Measurements from ENCODE around the gene GPR160.
"Not testable (repeated sequence)": the region's sequence is repeated elsewhere in the genome, so short reads cannot be mapped to it uniquely, and the experiment has no call there.

Gene GPR160, protein sequence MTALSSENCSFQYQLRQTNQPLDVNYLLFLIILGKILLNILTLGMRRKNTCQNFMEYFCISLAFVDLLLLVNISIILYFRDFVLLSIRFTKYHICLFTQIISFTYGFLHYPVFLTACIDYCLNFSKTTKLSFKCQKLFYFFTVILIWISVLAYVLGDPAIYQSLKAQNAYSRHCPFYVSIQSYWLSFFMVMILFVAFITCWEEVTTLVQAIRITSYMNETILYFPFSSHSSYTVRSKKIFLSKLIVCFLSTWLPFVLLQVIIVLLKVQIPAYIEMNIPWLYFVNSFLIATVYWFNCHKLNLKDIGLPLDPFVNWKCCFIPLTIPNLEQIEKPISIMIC

DNA sequence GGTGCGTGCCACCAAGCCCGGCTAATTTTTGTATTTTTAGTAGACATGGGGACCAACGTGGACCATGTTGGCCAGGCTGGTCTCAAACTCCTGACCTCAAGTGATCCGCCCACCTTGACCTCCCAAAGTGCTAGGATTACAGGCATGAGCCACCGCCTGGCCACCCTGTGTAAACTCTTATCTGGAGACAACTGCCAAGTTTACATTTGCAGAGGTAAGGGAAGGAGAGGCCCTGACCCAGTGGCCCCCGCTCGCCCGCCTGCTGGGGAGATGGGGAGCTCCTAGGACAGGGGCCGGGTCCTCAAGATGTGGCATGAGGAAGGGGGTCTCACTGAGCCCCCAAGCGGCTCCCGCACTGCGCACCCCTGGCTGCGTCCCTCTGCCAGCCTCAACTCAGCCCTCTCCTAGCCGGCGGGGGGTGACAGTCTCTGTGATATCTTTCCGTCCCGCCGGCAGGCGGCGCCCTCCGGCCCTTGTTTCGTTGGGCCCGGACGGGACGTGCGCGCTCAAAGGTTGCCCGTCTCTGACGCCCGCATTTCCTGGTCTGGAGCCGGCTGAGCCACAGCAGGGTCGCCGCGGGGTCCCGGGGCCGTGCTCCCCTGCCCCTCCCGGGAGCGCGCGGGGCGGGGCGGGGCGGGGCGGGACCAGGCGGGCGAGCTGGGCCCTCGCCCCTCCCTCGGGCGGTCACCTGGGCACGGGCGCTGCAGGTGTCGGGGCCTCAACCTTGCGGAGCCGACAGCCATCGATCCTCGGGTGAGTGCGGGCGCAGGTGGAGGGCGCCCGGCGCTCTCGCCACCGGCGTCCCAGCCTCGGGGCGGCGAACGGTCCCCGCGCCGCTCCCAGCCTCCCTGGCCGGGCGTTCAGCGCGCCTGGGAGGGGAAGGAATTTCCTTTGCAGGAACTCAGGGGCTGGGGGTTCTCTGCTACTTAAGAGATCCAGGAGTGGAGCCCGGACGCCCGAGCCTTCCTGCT is at the start of gene GPR160:
Gene GPR160 (plus strand): TSS at position 533 of the 971 bp plus-strand sequence. CDS start 45,978 bp downstream, outside the sequence.
- DNase-seq, result no peak

DNA sequence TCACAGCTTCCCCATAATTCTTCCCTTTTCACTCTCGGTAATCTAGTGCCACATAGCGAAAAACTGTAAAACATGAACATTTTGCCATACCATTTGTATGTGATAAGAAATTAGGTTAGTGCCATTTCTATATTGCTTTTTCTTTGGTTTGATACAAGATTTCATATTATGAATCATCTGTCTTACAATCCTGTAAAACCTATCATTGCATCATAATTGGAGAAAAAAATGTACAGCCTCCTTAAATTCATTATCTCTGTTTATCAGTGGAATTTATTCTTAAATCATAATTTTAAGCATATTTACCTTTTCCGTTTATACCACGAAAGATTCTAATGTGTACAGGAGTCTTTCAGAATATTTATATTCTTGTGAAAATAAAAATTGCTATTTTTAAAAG is 47.4 kb upstream of the GPR160 start:
- DNase-seq, result no peak

DNA sequence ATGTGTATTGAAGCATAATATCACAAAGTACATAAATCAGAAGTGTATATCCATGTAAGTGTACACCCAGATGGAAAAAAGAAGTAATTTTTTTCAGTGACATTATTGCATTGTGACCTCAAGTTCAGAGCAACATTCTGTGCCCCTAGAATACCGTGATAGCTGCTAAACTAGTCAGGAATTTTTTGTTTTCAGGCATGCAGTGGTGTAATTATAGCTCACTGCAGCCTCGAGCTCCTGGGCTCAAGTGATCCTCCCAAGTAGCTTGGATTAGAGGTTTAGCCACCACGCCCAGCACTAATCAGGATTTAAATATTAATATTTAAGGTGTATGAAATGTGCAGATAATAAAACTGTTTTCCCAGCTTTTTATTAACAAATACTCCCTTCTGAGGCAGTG is 45.6 kb upstream of the GPR160 start:
- no peak for DNase-seq

DNA sequence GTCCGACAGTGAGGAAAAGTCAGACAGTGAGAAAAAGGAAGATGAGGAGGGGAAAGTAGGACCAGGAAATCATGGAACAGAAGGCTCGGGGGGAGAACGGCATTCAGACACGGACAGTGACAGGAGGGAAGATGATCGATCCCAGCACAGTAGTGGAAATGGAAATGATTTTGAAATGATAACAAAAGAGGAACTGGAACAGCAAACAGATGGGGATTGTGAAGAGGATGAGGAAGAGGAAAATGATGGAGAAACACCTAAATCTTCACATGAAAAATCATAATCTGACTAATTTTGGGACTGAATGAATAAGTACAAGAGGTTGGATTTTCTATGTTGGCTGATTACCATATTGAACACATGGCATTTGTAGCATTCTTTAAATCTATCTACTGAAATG is 45.0 kb upstream of the GPR160 start:
- DNase-seq, result no peak

DNA sequence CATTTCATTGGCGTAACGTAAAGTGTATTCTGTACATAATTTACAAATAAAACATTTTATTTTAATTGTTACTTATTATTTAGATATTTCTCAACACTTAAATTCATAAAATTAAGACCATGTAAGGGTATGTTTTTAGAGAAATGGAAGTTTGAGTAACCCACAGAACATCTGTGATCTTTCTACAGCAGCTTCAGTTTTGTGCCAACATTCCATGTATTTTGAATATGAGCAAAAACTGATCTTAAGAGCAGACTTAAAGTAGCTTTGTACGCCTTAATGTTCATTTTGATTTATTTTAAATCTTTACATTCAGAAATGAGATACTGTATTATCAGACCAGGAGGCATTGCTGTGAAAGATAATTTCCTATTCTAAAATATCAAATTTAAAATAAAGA is 44.0 kb upstream of the GPR160 start:
- DNase-seq, result no peak

DNA sequence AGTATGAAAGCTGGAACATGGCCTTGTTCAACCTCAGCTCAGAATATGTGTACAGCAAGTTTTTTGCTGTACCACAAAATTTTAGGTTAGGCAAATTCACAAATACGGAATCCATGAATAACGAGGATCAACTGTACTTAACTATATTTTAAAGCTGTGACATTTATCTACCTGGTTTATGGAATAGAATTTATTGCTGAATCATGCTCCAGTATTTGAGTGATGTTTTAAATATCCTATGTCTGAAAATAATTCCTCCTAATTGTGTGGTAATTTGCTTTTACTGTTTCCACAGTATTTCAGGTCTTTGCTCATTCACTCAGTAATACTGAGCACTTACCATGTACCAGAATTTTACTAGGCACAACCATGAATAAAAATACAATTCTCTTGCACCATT is 41.7 kb upstream of the GPR160 start:
- DNase-seq, result no peak

DNA sequence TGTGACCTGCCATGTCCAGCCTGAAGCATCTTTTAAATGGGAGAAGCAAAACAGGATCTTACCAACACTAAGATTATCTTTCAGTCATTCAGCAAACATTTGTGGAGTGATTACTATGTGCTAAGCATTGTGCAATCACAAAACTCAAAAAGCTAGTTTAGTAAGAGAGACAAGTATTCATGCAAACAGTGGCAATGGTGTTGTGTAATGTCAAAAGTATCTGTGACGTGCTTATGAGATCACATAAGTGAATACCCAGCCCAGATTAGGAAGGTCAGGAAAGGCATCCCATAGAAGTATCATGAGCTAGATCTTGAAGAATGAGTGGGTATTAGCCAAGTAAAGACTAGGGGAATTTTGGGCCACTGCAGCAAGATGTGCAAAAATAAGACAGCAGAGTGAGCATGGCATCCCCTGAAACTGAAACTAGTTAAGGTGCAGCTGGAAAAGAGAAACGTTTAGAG is 39.1 kb upstream of the GPR160 start:
- no peak for DNase-seq

DNA sequence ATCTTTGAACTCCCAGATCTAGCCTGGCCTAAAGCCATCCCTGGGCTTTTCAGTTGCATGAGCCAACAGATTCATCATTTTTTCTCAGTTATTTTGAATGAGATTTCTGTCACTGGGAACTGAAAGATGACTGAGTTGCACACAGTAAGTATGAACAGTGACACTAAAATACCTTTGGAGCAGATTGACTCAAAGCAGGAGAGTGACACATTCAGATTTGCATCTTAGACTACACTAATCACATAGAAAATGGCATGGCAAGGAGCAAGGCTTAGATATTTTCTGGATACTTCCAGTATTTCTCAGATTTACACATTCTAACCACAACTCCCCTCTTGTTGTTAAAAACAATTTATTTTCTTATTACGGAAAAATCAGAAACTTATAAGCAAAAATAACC is 38.4 kb upstream of the GPR160 start:
- no peak for DNase-seq

DNA sequence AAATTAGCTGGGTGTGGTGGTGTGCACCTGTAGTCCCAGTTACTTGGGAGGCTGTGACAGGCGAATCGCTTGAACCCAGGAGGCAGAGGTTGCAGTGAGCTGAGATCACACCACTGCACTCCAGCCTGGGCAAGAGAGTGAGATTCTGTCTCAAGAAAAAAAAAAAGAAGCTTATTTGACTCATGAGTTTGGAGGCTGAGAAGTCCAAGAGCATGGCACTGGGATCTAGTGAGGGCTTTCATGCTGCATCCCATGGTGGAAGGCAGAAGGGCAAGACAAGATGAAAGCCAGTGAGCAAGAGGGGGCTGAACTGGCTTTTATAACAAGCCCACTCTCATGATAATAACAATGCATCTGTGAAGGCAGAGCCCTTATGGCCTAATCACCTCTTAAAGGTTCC is 37.7 kb upstream of the GPR160 start:
- DNase-seq, result no peak

DNA sequence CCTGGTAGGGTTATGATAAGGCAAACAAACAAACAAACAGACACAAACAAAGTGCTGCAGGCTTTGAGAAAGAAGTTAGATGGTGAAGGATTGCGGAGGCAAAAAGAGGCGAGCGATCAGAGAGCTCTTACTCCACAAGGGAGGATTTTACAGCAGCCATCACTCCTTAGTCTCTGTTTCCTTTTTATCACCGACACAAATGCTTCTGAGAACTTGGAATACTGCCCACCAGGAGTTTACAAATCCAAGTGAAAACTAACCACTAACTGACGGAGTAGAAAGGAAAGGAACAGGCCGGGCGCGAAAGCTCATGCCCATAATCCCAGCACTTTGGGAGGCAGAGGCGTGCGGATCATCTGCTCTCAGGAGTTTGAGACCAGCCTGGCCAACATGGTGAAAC is 35.6 kb upstream of the GPR160 start:
- DNase-seq, result no peak

DNA sequence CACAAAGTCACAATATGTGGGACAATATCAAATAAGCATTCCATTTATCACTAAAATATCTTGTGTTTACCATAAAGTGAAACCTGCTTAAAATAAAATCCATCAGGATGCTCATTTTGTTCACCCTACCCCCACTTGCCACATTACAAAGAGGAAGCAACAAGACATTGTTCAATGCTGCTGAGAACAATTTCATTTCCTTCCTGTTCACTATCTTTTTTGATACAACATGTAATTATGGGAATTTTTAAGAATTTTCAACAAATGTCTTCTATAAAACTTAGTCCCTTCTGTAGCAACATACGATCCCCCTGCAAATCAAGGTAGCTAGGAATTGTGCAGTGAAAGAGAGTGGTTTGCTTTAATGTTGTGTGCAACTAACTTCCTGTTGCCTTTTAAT is 34.9 kb upstream of the GPR160 start:
- no peak for DNase-seq

DNA sequence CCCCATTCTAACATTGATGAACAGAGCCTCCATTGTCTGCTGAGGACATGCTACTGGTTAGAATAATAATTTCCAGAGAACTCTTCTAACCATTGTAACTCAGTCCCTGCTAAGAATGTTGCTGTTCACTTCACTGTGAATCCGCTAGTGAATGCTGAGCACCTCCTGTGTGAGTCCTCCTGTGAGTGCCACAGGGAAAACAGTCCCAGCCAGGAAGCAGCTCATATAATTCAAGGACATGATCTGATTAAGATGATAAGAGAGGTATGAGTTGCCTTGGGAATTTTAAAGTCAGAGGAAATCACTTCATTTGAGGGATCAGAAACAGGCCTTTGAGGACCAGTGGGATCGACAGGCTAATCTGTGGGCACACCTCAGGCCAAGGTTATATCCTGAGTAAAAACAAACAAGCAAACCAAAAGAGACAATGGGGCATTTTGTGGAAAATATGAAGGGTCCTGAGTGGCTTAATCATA is 33.9 kb upstream of the GPR160 start:
- DNase-seq, result no peak

DNA sequence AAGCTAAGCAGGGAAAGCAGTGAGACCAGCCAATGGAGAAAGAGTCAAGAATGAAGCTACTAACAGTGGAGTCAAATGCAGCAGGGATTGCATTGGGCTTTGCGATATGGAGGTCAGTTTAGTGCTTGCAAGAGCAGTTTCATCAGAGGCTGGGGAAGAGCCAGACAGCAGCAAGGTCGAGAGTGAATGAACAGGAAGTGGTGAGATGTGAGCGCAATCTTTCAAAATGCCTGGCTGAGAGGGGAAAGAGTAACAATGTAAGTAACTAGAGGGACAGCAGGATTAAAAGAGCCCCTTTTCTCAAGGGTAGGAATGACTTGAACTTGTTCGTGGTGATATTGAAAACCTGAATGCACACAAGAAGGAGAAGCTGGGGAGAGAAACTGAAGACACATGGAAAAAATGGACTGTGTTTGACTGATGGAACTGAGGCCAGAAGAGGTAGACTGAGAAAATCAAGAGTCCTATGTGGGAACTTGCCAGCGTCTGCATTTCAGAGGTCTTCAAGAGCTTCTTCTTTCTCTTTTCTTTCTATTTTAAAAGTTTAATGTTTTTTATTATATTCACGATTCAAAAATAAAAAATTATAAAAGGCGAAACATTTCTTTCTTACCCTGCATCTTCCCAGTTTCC is 30.6 kb upstream of the GPR160 start:
- peak; percentile 28 for DNase-seq

DNA sequence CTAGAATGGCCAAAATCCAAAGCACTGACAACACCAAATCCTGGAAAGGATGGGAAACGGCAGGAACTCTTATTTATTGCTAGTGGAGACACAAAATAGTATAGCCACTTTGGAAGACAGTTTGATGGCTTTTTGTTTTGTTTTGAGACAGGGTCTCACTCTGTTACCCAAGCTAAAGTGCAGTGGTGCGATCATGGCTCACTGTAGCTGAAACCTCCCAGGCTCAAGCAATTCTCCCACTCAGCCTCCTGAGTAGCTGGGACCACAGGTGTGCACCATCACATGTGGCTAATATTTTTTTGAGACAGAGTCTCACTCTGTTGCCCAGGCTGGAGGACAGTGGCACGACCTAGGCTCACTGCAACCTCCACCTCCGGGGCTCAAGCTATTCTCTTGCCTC is 27.3 kb upstream of the GPR160 start:
- DNase-seq, result no peak

DNA sequence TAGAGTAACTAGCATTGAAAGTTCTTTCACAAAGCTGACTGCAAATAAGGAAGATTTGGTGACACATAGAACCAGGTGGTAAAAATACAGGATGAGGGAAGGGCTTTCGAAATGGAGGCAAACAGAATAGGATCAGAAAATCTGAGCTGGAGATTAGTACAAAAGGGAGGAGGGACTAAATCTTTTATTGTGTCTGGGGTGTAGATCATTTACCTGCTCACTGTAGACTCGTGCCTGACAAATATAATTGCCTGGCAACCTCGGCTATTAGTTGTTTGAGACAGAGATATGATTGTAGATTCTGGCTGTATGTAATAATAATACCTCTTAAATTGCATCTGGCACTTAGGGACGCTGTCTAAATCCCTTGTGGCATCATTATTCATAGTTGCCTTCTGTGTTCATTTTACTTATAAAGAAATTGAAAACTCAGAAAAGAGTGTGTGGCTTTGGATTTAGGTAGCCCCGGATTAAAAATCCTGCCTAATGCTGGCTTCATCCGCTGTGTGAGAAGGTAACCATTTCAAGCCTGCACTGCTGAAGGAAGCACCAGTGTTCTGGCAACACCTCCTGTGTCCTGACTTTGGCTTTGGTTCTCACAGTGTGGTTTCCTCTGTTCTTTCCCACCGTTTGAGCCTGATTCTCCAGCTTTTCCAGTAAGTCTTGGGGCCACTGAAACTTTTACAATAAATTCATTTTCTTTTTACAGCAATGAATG is 25.0 kb upstream of the GPR160 start:
- DNase-seq, result no peak

DNA sequence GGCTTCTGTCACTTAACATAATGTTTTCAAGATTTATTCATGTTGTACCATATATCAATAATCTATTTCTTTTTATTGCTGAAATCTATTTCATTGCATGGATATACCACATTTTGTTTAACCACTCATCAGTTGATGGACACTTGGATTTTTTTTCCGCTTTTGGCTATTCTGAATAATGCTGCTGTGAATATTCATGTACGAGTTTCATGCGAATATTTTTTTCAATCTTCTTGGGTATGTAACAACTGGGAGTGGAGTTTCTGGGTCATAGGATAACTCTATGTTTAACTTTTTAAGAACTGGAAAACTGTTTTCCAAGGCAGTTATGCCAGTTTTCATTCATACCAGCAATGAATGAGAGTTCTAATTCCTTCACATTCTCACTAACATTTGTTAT is 21.7 kb upstream of the GPR160 start:
- no peak for DNase-seq

DNA sequence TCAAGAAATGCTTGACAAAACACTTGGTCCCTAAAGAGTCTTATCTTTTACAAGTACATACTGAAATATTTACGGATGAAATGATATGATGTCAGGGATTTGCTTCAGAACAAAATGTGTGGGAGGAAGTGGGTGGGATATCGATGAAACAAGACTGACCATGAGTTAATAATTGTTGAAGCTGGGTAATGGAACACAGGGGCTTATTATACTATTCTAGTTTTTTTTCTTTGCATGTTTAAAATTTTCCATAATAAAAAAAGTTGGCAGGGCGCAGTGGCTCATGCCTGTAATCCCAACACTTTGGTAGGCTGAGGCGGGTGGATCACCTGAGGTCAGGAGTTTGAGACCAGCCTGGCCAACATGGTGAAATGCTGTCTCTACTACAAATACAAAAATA is 18.5 kb upstream of the GPR160 start:
- DNase-seq, result not testable (repeated sequence)

DNA sequence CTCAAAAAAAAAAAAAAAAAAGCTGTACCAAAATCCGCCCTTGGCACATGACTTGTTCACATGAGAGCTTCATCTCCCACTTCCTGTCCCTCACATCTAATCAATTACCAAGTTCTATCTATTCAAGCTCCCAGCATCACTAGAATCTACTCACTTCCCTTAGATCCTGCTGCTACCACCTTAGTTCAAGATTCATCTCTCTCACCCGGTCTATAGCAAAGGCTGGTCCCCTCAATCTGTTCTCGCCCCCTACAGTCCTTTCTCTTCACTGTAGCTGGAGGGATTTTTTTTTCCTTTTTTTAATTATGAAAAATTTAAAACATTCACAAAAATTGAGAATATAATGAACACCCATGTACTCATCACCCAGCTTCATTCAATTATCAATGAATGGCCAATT is 16.7 kb upstream of the GPR160 start:
- DNase-seq, result no peak

DNA sequence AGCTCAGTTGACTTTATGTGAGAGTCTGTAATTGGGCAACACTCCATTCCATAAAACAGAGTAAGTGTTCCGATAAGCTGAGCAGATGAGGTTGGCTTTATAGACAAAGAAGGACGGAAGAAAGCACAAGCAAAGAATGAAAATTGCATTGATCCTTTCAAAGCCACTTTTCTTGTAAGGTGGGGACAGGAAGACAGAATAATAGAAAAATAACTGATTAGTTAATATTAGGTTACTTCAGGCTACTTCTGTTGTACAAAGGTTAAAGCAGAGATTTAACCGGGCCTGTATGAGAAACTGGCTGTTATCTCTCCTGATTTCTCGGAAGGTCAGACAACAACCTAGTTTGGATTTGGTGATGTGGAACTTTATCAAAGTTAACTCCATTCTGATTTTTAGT is 15.5 kb upstream of the GPR160 start:
- DNase-seq, result no peak

DNA sequence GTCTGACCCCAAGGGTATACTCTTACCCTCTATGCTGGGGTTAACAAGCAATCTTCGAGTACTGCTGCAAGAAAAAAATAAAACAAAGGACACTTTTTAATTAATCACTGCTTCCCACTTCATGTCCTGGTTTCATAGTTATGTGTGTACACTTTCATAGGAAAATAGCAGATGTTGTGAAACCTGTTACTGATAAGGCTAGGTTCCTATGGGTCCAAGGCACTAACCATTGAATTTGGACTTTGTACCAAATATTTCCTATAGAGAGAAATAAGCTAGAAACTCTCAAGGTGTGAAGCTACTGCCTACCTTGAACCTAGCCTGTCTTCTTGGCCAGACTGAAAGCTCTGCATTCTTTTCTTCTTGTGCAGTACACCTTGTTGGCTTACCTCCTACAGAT is 14.6 kb upstream of the GPR160 start:
- no peak for DNase-seq

DNA sequence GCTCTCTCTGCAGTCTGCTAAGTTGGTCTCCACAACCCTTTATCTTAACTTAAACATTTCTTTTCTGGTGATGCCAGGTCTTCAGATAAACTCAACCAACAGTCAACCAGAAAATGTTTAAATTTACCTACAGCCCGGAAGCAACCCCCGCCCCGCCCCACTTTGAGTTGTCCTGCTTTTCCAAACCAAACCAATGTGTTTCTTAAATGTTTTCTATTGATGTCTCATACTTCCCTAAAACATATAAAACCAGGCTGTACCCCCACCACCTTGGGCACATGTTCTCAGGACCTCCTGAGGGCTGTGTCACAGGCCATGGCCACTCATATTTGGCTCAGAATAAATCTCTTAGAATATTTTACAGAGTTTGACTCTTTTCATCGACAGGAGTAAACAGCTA is 13.2 kb upstream of the GPR160 start:
- DNase-seq, result no peak

DNA sequence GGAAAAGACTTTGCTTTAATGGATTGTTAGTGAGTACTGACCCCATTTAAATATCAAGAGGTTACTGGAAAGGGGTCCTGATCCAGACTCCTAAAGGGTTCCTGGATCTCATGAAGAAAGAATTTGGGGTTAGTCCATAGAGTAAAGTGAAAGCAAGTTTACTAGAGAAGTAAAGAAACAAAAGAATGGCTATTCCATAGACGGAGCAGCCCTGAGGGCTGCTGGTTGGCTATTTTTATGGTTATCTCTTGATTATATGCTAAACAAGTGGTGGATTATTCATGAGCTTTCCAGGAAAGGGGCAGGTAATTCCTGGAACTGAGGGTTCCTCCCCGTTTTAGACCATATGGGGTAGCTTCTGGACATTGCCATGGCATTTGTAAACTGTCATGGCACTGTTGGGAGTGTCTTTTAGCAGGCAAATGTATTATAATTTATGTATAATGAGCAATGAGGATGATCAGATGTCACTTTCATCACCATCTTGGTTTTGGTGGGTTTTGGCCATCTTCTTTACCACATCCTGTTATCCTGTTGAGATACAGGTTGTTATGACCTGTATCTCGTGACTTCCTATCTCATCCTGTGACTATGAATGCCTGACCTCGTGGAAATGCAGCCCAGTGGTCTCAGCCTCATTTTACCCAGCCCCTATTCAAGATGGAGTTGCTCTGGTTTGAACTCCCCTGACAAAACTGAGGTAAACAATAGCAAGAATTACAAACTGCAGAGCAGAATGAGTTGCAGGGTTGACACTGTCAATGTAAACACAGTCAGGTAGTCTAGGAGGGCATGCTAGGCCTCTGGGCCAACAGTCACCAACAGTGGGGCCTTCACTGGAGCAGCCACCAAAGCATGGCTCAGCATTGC is 10.3 kb upstream of the GPR160 start:
- no peak for DNase-seq
